Nephron (organoid): Measurements from ENCODE around the gene PPIE.
A peak's percentile ranks its signal among the peaks of the same experiment; 100 is the strongest.

ENCODE experiments used
- H3K27ac Mint-ChIP-seq, 3 experiments: 2 replicates each; pipeline ENCODE4 v1.8.0; 2020; ENCODE audit warnings: mixed read lengths in 3 of 3, mild to moderate bottlenecking in 2 of 3, moderate library complexity in 1 of 3
- H3K27me3 Mint-ChIP-seq: 2 replicates; pipeline ENCODE4 v1.8.0; 2021; ENCODE audit warnings: low read depth, mild to moderate bottlenecking, moderate library complexity, mixed read lengths
- H3K36me3 Mint-ChIP-seq: 2 replicates; pipeline ENCODE4 v1.8.0; 2020; ENCODE audit warnings: low read depth, mixed read lengths
- H3K4me1 Mint-ChIP-seq: 2 replicates; pipeline ENCODE4 v1.8.0; 2020; ENCODE audit warnings: mixed read lengths
- H3K4me3 Mint-ChIP-seq, 3 experiments: 2 replicates each; pipeline ENCODE4 v1.8.0; 2020; ENCODE audit warnings: mild to moderate bottlenecking in 3 of 3, mixed read lengths in 3 of 3, moderate library complexity in 2 of 3
- H3K9me3 Mint-ChIP-seq: 2 replicates; pipeline ENCODE4 v1.8.0; 2020; ENCODE audit warnings: mixed read lengths
- CTCF ChIP-seq, 3 experiments: fragments of 200-600 bp; sonication (generic); IDR thresholded peaks; one replicate each; pipeline ENCODE4 v1.5.0; 2021; ENCODE audit warnings: antibody characterized with exemption in 3 of 3; ENCODE audit not compliant: unreplicated experiment in 3 of 3

The PPIE gene

GRCh38 chr1:39799770-39800470, 61.2 kb downstream of the PPIE start:
- Mint-ChIP-seq H3K4me3 (no peak overlapping the region), H3K27me3 (peaks cover 8% of the 10 kb centered on the region), H3K4me1 (no peaks in the 10 kb centered on the region), H3K9me3 (peaks cover 2% of the 10 kb centered on the region), H3K36me3 (no peaks in the 10 kb centered on the region), H3K27ac (no peak overlapping the region)
- TF ChIP-seq CTCF (IDR thresholded peaks at IDR 0.05; ENCODE audit: unreplicated experiment in 3 of 3) = peak; percentile 45 to 68 (median 66)

- Mint-ChIP-seq H3K4me1 (no peaks in the 10 kb centered on the region), H3K9me3 (peaks cover 5% of the 10 kb centered on the region), H3K4me3 (no peak overlapping the region), H3K27me3 (peaks cover 8% of the 10 kb centered on the region), H3K36me3 (no peaks in the 10 kb centered on the region), H3K27ac (no peak overlapping the region)
- TF ChIP-seq CTCF (IDR thresholded peaks at IDR 0.05; ENCODE audit: unreplicated experiment in 3 of 3) = no peak
Measured at GRCh38 chr1:39800471-39800835, 61.8 kb downstream of the PPIE start.

- H3K27me3 Mint-ChIP-seq = peaks cover 3% of the 10 kb centered on the region
- no peak for TF ChIP-seq CTCF (IDR thresholded peaks at IDR 0.05; ENCODE audit: unreplicated experiment in 3 of 3)
- no peaks in the 10 kb centered on the region for H3K4me1 Mint-ChIP-seq
- no peaks in the 10 kb centered on the region for H3K36me3 Mint-ChIP-seq
- H3K4me3 Mint-ChIP-seq = no peak overlapping the region
- peaks cover 11% of the 10 kb centered on the region for H3K9me3 Mint-ChIP-seq
- H3K27ac Mint-ChIP-seq = no peak overlapping the region
Measured at GRCh38 chr1:39802496-39803260, 64.0 kb downstream of the PPIE start.

- no peak for TF ChIP-seq CTCF (IDR thresholded peaks at IDR 0.05; ENCODE audit: unreplicated experiment in 3 of 3)
- no peaks in the 10 kb centered on the region for H3K27me3 Mint-ChIP-seq
- no peak overlapping the region for H3K4me3 Mint-ChIP-seq
- H3K36me3 Mint-ChIP-seq = no peaks in the 10 kb centered on the region
- H3K4me1 Mint-ChIP-seq = no peaks in the 10 kb centered on the region
- no peak overlapping the region for H3K27ac Mint-ChIP-seq
- H3K9me3 Mint-ChIP-seq = peaks cover 15% of the 10 kb centered on the region
Measured at GRCh38 chr1:39805385-39805784, 66.7 kb downstream of the PPIE start.

GRCh38 chr1:39808784-39809517, 70.3 kb downstream of the PPIE start:
- Mint-ChIP-seq H3K27ac (peak overlapping the region in 1 of 3 experiments; percentile 7), H3K4me1 (no peaks in the 10 kb centered on the region), H3K4me3 (no peak overlapping the region), H3K36me3 (no peaks in the 10 kb centered on the region), H3K9me3 (peaks cover 17% of the 10 kb centered on the region), H3K27me3 (peaks cover 3% of the 10 kb centered on the region)
- TF ChIP-seq CTCF (IDR thresholded peaks at IDR 0.05; ENCODE audit: unreplicated experiment in 3 of 3) = no peak
